ENCODE measurements around the gene NUDT13.

NUDT13 gene

DNA sequence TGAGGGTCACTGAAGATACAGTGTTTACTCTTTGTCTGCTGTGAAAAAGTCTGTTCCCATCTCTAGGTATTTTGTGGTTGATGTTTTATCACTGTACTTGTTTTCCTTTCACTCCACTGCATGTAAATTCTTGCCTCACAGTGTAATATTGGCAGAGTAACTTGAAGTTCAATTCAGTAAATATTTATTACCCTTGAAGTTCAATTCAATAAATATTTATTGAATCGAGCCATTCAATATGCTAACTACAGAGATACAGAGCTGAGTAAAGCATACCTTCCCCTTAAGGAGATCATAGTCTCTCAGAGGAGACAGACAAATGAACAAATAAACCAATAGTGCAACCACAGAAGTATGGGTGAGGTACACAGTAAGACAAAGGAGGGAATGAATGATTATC is 9.2 kb downstream of the NUDT13 start:
- no peak for DNase-seq (ENCODE audit: low read depth)
- TF ChIP-seq, protein P1, sequence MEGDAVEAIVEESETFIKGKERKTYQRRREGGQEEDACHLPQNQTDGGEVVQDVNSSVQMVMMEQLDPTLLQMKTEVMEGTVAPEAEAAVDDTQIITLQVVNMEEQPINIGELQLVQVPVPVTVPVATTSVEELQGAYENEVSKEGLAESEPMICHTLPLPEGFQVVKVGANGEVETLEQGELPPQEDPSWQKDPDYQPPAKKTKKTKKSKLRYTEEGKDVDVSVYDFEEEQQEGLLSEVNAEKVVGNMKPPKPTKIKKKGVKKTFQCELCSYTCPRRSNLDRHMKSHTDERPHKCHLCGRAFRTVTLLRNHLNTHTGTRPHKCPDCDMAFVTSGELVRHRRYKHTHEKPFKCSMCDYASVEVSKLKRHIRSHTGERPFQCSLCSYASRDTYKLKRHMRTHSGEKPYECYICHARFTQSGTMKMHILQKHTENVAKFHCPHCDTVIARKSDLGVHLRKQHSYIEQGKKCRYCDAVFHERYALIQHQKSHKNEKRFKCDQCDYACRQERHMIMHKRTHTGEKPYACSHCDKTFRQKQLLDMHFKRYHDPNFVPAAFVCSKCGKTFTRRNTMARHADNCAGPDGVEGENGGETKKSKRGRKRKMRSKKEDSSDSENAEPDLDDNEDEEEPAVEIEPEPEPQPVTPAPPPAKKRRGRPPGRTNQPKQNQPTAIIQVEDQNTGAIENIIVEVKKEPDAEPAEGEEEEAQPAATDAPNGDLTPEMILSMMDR (IDR thresholded peaks at IDR 0.05; ENCODE audit: low read depth, low read length, missing control alignments), result no peak
- H3K4me3 ChIP-seq (ENCODE audit: low read depth, low read length), result no peak overlapping the region

- H3K4me3 ChIP-seq (ENCODE audit: low read depth, low read length), result no peak overlapping the region
- TF ChIP-seq, protein P1 (IDR thresholded peaks at IDR 0.05; ENCODE audit: low read depth, low read length, missing control alignments), result no peak
- no peak for DNase-seq (ENCODE audit: low read depth)
These were observed 9.7 kb downstream of the NUDT13 start for GRCh38 chr10:73119952-73120351.

GRCh38 chr10:73126343-73126742 is 16.1 kb downstream of the NUDT13 start:
- TF ChIP-seq, protein P1 (IDR thresholded peaks at IDR 0.05; ENCODE audit: low read depth, low read length, missing control alignments), result no peak
- DNase-seq (ENCODE audit: low read depth), result no peak
- no peak overlapping the region for H3K4me3 ChIP-seq (ENCODE audit: low read depth, low read length)

GRCh38 chr10:73131301-73131700 is 21.0 kb downstream of the NUDT13 start:
- no peak for DNase-seq (ENCODE audit: low read depth)
- TF ChIP-seq, protein P1 (IDR thresholded peaks at IDR 0.05; ENCODE audit: low read depth, low read length, missing control alignments), result no peak
- H3K4me3 ChIP-seq (ENCODE audit: low read depth, low read length), result no peak overlapping the region

DNA sequence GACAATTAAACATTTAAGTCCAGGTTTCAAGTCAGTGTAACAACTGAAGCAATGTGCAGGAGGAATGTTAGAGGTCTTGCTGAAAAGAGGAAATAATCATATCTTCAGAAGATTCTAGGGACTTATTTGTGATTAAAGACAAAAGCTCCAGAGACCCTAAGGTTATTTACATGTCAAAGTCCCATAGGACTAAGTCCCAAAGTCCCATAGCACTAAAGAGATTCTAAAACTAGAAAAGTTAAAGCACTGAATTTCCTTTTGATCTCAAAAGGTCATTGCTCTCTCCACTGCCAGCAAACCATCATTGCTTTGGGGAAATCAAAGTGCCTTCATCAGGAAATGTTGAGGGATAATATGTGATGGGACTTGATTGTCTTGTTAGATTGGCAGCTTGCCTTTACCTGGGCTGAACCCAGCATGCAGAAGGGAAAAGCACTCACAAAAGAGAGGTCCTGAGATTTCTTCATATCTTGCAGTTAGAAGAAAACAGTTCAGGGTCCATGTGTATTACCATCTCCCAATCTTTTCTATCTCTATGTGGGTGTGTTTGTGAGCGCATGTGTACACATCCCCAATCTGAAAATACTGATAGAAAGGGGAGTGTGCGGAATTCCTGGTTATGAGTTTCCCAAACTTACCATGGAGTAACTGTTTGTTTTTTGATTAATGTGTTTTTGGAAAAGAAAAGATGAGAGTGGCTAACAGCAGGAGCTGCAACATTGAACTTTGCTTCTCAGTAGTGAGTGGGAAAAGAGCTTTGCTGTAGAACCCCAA is 21.8 kb downstream of the NUDT13 start:
- no peak for DNase-seq (ENCODE audit: low read depth)
- no peak overlapping the region for H3K4me3 ChIP-seq (ENCODE audit: low read depth, low read length)
- TF ChIP-seq, protein P1 (IDR thresholded peaks at IDR 0.05; ENCODE audit: low read depth, low read length, missing control alignments), result no peak

DNA sequence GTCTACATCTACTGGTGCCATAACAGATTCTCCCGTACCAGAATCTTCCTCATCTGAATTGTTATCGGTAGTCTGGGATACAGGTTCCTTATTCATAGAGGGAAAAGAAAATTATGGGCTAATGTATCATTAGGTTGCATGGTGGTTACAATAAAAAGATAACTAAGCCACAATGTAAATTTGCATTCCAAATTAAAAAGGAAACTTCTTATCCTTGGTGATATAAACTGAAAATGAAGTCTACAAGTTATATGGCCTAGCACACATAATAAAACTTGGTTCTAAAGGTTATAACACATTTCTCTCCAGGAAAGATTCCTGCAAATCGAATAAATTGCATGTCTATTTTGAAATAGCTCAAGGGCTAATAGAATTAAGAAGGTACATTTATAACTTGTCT is 24.5 kb downstream of the NUDT13 start:
- no peak overlapping the region for H3K4me3 ChIP-seq (ENCODE audit: low read depth, low read length)
- TF ChIP-seq, protein P1 (IDR thresholded peaks at IDR 0.05; ENCODE audit: low read depth, low read length, missing control alignments), result no peak
- DNase-seq (ENCODE audit: low read depth), result no peak

- no peak overlapping the region for H3K4me3 ChIP-seq (ENCODE audit: low read depth, low read length)
- TF ChIP-seq, protein P1 (IDR thresholded peaks at IDR 0.05; ENCODE audit: low read depth, low read length, missing control alignments), result no peak
- DNase-seq (ENCODE audit: low read depth), result no peak
These were observed 26.4 kb downstream of the NUDT13 start for GRCh38 chr10:73136627-73137026.
